Hematopoietic multipotent progenitor cell treated with erythropoietin and hydrocortisone succinate and interleukin-3 and kit ligand, for 15 days (in vitro differentiated cells): ENCODE measurements around the gene RSPH6A.
"Not testable (repeated sequence)": the region's sequence is repeated elsewhere in the genome, so short reads cannot be mapped to it uniquely, and the experiment has no call there.

Experiments
- DNase-seq: peaks from one replicate; pipeline ENCODE4 v3.0.0-alpha.2; 2015; ENCODE audit warnings: low spot score

Gene RSPH6A

GRCh38 chr19:45764945-45765701 is 50.0 kb downstream of the RSPH6A start:
- no peak for DNase-seq

- no peak for DNase-seq
Observed at GRCh38 chr19:45764475-45764874, 50.6 kb downstream of the RSPH6A start.

- no peak for DNase-seq
Observed at GRCh38 chr19:45763691-45764294, 51.3 kb downstream of the RSPH6A start.

GRCh38 chr19:45762870-45763631 is 52.1 kb downstream of the RSPH6A start:
- no peak for DNase-seq

- no peak for DNase-seq
Observed at GRCh38 chr19:45761714-45762113, 53.4 kb downstream of the RSPH6A start.

GRCh38 chr19:45758921-45759320 is 56.2 kb downstream of the RSPH6A start:
- no peak for DNase-seq

GRCh38 chr19:45757695-45758094 is 57.4 kb downstream of the RSPH6A start:
- DNase-seq: no peak

- no peak for DNase-seq
Observed at GRCh38 chr19:45754323-45754722, 60.8 kb downstream of the RSPH6A start.

- DNase-seq: no peak
Observed at GRCh38 chr19:45753548-45753947, 61.6 kb downstream of the RSPH6A start.

GRCh38 chr19:45752639-45753038 is 62.5 kb downstream of the RSPH6A start:
- DNase-seq: peak; percentile 25

GRCh38 chr19:45751483-45751882 is 63.6 kb downstream of the RSPH6A start:
- not testable (repeated sequence) for DNase-seq

GRCh38 chr19:45747513-45747912 is 67.6 kb downstream of the RSPH6A start:
- DNase-seq: no peak

GRCh38 chr19:45746866-45747265 is 68.2 kb downstream of the RSPH6A start:
- DNase-seq: no peak
